A673 (cell line): Measurements from ENCODE around the gene SSH2.

Source experiments
- CTCF ChIP-seq: fragments of 300-800, 200-600 bp; sonication (generic); conservative IDR thresholded peaks from 2 replicates; pipeline ENCODE4 v1.5.1; 2017; ENCODE audit warnings: low read depth, mild to moderate bottlenecking, antibody characterized with exemption, low read length, moderate library complexity, mixed read lengths
- EZH2 ChIP-seq: fragments of 200-600 bp; sonication (generic); IDR thresholded peaks from 2 replicates; pipeline ENCODE4 v1.6.1; 2017; ENCODE audit warnings: borderline replicate concordance, low read depth, mild to moderate bottlenecking, mixed read lengths, antibody characterized with exemption, low read length; ENCODE audit not compliant: poor library complexity, severe bottlenecking

DNA sequence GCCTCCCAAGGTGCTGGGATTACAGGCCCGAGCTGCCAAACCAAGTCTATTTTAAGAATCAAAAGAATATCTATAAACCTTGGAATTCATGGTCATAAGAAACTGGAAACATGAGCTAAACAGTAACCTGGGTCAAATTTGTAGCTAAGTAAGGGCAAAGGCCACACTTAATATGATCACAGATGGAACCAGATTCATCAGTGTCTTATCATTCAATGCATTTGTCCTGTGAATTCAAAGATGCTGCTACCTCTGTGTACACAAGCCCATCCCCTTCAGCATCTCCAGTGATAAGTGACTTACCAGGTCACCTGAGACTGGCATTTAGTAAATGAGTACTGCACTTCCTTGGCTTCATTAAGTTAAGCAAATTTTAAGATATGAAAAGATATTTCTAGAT, 108.1 kb downstream of the SSH2 start:
- TF ChIP-seq CTCF: no peak
- no peak for TF ChIP-seq EZH2
